M059J (cell line): ENCODE results near the gene NHERF1. TPM values are rescaled to one million over a fixed set of nuclear protein-coding genes. Genes with fewer than 3 reads are reported as not detected.
A peak's percentile ranks its signal among the peaks of the same experiment; 100 is the strongest.

Experiments
- DNase-seq: peaks from one replicate; pipeline ENCODE4 v3.0.0-alpha.2; 2012; ENCODE audit warnings: low read depth
- total RNA-seq: library from RNA; depleted of rRNA; stranded (reverse); fragments of >200 nt; shearing (Covaris generic); gene quantifications from 2 replicates; pipeline ENCODE4 v1.2.3, GENCODE V29; 2014

Gene NHERF1
- total RNA-seq, 1 experiment from 2014 or later = 80.7 TPM

DNA sequence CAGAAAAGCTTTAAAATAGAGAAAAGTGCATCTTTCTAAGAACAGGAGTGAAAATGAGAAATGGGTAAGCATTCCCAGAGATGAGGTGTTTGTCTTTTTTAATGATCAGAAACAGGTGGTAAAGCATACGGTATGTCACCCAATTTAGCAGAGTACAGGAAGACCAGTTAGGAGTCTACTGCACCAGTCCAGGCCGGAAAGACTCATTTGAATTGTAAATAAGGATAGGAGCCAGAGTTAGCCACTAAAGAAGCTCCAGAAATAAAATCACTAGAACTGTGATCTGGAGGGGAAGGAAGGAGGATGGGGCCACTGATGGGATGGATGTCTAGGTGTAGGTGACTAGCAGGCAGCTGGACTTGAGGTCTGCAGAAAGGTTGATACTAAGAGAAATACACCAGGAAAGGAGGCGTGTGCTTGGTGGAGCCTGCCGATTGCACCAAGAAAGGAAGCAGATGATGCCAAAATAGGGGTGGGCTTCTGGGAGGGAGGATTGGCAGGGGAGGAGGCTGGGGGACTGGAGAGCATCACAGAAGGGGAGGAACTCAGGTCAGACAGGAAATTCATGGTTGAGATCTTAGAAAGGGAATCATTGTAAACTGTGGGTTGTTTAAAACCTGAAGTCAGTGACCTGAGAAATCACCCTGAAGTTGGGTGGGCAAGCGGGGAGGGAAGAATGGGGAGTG, 35.8 kb downstream of the NHERF1 start:
- no peak for DNase-seq

DNA sequence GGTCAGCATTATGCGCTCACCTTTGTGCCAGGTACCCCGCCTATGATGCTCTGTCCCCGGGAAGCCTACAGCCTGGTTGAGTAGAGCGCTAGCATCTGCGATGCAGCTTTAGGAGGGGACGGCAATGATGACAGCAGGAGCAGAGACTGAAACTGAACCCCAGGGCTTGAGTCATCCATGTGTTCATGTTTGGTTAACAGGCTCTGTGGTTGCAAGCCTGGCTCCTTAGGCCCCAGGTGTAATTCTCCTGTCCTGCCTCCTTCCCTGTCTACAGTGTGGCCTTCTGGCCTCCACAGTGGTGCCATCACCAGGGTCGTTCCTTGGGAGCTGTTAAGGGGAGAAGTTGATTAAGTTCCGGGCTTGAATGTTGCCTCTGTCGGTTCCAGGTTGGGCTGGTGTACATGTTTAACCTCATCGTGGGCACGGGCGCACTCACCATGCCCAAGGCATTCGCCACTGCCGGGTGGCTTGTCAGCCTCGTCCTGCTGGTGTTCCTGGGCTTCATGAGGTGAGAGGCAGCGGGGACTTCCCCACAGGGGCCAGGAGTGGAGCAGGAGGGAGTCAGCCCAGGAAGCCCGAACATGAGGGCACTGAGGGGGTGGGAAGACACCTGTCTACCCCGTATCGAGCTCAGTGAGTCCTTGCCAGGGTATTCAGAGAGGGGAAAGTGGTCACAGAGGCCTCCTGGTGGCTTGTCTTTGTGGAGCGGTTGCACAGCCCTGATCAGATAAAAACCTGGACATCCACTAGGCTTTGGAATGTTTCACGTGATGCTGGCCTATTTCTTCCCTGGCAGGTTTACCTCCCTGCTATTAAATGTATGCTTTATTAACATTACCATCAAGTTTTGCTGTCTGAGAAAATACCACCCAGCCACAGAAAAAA, 36.9 kb downstream of the NHERF1 start:
- DNase-seq = no peak

DNA sequence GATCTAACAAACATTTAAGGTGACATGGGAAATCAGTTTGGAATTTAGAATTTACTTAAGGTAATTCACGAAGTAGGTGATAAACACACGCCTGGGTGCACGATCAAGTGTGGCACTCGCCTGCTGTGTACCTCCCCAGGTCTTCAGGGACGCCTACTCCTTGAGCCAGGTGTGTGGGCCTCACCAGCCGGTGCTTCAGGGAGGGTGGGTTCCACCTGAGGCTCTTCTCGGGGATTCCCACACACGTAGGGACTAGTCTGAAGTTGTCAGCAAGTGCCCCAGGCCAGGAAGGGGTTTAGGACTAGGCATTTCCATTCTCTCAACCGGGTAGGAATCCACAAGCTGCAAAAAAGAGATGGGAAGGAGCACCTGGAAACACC, 37.5 kb downstream of the NHERF1 start:
- no peak for DNase-seq

GRCh38 chr17:74786431-74787055, 38.1 kb downstream of the NHERF1 start:
- DNase-seq = no peak

DNA sequence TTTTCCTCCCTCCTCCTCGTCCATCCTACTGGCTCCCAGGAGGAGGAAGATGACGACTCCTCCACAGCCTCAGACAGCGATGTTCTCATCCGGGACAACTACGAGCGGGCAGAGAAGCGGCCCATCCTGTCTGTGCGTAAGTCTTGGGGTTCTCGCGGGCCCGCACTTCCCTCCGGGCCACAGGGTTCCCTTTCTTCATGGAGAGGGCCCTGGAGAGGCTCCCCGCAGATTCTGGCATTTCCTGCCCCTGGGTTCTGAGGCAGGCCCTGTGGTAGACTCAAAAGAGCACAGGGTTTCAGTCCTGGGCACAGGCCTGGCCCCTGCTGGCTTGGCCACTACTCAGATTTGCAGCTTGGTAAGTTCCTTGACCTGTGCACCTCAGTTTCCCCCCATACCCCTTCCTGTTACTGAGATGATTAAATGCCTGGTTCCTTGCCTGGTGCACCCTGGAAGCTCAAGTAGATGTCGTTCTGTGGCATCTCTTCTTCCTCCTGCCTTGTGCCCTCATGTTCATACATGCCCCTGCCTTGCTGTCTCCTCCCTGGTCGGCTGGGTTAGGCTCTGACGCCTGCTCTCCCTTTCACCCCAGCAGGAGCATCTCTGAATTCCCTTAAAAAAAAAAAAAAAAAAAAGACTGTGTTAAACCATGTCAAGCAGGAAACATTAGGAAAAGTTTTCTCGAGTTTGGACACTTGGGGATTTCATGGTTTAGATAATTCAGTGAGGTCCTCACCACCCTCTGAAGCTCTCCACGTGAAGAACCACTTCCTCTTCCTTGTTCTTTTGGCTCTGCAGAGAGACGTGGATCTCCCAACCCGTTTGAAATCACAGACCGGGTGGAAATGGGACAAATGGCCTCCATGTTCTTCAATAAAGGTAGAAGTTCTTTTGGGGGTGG, 42.0 kb downstream of the NHERF1 start:
- DNase-seq = no peak

GRCh38 chr17:74792586-74793105, 44.2 kb downstream of the NHERF1 start:
- no peak for DNase-seq

DNA sequence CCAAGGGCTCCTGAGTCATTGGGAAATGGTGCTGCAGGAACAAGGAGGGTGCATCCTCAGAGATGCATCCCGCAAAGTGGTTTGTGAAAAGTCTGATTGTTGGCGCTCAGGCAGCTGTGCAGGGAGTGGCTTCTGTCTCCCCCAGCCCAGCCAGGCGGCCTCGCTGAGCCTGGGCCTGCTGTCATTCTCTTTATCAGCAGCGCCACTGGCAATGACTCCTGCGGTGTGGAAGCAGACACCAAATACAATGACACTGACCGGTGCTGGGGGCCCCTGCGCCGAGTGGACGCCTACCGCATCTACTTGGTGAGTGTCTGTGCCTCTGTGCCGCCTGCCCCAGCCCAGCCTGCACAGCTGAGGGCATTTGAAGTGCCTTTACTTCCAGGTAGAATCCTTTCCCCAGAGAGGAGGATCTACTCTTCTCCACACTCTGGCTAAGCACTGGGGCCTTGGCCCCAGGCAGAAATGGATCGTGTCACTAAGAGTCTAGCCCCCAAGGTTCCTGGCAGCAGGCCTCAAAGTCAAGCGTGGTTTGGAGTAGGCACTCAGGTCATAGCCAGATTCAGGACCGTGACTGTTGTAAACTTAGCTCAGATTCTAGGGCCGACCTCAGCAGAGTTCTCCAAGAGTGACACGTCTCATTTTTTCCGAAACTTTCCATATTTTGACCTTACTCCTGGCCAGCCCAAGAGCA, 47.0 kb downstream of the NHERF1 start:
- DNase-seq = no peak

DNA sequence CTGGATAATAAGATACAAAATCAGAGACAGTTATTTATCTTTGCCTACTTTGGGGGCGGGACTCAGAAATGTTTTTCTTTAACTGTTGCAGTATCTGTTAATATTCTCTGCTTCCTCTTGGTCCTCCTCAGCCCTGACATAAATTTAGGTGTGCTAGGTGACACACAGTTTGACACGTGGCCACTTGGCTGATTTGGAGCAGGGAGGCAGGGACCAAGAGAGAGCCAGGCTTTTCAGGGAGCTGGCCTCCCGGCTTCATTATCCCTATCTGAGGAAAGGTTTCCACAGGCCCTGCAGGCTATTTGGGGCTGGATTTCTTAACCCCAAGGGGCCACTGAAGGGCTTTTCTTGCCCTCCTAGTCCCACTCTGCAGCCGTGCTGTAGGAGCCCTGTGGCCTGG, 47.8 kb downstream of the NHERF1 start:
- no peak for DNase-seq

DNA sequence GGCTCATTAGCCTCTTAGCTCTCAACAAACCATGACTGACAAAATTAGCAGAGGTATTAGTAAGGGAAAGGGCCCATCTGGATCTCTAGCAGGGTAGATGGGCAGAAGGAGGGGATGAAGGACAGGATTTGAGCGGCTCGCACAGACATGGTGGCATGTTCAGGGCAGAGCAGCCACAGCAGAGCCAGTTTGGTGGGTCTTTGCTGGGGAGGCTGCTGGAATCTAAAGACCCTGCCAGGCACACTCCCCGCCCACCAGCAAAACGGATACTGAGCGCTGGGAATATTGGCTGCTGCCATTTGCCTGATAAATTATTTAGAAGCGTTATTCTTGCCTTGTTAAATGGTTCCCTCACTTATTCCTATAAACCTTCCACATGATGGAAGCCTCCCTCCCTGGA, 48.4 kb downstream of the NHERF1 start:
- DNase-seq = no peak

DNA sequence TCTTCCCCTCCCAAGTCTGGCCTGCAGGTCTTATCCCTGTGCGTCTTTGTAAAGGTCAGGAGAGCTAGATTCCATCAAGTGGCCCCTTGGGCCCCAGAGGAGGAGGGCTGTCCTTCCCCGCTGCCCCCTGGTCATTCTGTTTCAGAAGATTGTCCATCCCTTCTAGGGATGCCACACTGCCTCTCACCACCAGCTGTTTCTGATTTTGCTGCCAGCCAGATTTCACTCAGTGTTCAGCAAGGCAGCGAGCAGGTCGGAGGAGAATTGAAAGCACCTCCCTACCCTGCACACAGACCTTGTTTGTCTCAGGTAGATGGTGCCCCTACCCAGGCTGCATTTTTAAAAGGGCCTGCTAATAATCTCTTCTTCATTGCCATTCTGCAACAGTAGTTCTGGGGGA, 49.4 kb downstream of the NHERF1 start:
- DNase-seq = no peak

- peak; percentile 67 for DNase-seq
Measured at GRCh38 chr17:74798239-74798707, 49.8 kb downstream of the NHERF1 start.

DNA sequence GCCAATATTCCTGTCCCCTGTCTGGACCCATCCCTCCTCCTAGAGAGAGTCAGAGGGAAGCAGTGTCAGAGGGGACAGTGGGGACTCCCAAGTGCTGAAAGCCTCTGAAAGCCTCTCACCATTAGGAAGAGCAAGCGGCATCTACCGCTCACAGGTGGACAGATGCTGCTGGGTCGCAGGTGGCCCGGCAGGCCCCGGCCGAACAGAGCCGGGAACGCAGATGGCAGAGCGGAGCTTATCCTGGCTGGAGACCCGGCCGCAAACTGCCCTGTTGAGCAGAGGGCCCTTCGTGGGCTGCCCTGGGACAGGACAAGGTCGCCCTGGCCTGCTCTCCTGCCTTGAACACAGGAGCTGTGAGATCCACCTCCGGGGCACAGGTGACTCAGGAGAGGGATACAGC, 50.7 kb downstream of the NHERF1 start:
- DNase-seq = no peak

DNA sequence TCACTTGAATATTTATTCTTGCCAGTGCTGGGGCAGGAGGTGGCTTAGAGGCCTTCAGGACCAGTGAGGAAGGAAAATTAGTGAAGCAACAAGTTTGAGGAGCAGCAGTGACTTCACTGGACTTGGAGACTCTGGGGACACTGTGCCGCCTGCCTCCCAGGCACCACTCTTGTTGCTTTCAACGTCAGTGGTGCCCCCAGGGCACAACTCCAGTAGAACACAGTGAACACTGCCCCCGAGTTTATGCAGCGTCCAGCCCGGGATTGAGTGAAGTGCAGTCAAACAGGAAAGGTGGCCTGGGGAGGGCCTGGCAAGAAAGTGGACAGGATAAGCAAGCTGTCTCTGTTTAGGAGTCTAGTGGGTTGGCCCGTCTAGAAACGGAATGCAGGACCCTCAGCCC, 52.1 kb downstream of the NHERF1 start:
- no peak for DNase-seq

DNA sequence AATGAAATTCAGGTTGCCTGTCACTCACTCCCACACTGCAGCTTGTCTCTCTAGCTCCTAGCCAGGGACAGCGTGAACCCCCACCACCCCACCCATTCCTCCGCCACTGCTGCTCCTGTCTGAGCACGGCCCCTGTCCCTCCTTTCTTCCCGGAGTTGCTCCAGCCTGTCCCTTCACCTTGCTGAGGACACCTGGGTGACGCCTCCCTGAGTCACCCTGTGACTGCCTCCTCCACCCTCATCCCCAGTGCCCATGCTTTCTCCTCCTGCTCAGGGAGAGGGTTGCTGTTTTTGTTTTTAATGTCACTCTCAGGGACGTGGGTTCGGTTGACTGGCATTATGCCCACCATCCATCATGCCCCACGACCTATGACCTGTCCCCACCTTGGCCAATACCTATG, 53.5 kb downstream of the NHERF1 start:
- no peak for DNase-seq

- no peak for DNase-seq
Measured at GRCh38 chr17:74803388-74803930, 55.0 kb downstream of the NHERF1 start.

DNA sequence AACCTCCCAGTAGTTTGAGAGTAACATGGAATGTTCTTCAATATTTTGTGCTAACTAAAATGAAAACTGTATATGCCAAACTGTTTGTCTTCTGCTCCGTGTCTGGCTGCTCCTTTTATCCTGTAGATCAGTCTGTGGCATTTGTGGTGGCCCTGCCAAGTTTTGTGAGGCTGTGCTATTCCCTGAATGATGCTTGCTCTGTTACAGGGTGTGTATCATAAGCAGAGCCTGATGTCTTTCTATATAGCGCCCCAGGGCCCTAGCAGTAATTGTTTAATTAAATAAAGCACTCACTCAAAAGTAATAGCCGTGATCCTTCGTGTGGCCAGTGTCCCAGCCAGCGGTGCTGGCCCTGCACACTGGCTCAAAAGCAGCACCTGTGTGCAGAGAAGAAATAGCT, 55.5 kb downstream of the NHERF1 start:
- DNase-seq = no peak

- DNase-seq = no peak
Measured at GRCh38 chr17:74804683-74805082, 56.3 kb downstream of the NHERF1 start.

GRCh38 chr17:74805591-74805991, 57.2 kb downstream of the NHERF1 start:
- DNase-seq = no peak

- no peak for DNase-seq
Measured at GRCh38 chr17:74806334-74806733, 57.9 kb downstream of the NHERF1 start.

DNA sequence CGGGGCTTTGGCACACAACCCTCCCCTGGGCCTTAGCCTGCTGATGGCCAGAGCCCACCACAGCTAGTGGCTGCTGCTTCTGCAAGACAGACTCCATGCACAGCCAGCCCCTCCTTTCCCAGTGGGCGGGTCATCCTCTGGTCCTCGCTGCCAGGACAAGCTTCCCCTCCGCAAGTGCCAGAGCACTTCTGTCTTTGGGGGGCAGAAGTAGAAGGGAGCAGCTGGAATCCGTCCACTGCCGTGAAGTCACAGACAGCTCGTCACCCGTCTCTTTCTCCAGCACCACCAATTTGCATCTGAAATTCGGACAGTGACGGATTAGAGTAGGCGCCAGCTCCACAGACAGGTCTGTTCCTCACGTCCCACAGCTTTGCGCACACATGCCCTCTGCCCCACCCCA, 59.0 kb downstream of the NHERF1 start:
- no peak for DNase-seq

GRCh38 chr17:74807925-74808324, 59.5 kb downstream of the NHERF1 start:
- DNase-seq = no peak
